ENCODE data around the gene ELF4. TPM values are rescaled to one million over a fixed set of nuclear protein-coding genes. Genes with fewer than 3 reads are reported as not detected.

ELF4 gene
- total and polyA plus RNA-seq, 10 of the 15 experiments (the other 5 are each of a cell fraction or from before 2014, with no cell fraction given) = 4.0 to 36.7 (median 22.6) TPM

DNA sequence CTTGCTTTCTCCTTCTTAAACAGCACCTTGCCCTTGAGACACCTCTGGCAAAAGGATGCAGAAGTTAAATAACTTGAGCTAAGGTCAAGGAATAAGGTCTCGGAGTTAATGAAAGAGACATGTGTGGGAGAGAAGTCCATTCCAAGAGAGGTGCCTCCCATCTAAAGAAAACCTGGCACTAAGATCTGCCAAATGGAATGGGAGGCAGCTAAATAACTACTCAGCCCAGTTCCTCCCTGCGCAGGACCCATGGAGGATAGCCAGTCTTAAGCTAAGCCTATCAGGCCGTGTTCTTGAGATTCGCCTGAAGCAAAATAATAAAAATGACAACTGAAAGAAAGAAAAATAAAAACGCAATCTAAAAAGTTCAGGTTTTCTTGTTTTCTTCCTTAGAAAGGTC is 20.7 kb upstream of the ELF4 start:
- SMC1A ChIA-PET (ENCODE audit: uncharacterized antibody, unreplicated experiment) = interaction anchor here (0.6 kb wide), 1 partner anchor 32 kb away, joined by 4 read pairs; no protein-coding TSS in a partner anchor
- no peaks in the 10 kb centered on the region for H3K4me1 ChIP-seq (ENCODE audit: control insufficient read depth, insufficient read depth, low read length)
- ATAC-seq (no peak), FAIRE-seq (no peak), DNase-seq (ENCODE audit: low read depth, low spot score) (no peak)
- WGBS (ENCODE audit: insufficient coverage, insufficient replicate concordance, low lambda C conversion rate, missing lambda C conversion rate) = 66% methylated on average over 5 of the region's 5 CpGs
- no peaks in the 10 kb centered on the region; a peak in 1 of 4 replicates for H3K27me3 ChIP-seq (replicated peaks in 1 of 2; ENCODE audit: control insufficient read depth in 2 of 2, insufficient read depth in 2 of 2, low read length in 1 of 2)
- H4K20me1 ChIP-seq (ENCODE audit: control insufficient read depth, insufficient read depth) = no peaks in the 10 kb centered on the region
- no peaks in the 10 kb centered on the region for H3K9me3 ChIP-seq (replicated peaks; ENCODE audit: control insufficient read depth, insufficient read depth, low read length)
- no peak overlapping the region for H3K9ac ChIP-seq (ENCODE audit: control insufficient read depth, insufficient read depth, low read length)
- no peak overlapping the region for H3K4me3 ChIP-seq
- intact Hi-C loops (cut with micrococcal nuclease; ENCODE audit: unreplicated experiment) (no loop called here), in situ Hi-C loops (cut with MboI) (no loop called here)
- no peak overlapping the region for H2AFZ ChIP-seq (ENCODE audit: control insufficient read depth, low read depth, low read length)
- no TSS peak for BruUV-seq (replicated peaks)
- POLR2A ChIA-PET = interaction anchor here (0.6 kb wide), 1 partner anchor 10 kb away, joined by 5 read pairs; no protein-coding TSS in a partner anchor
- CTCF ChIA-PET = interaction anchor here (1.3 kb wide), 2 partner anchors 52 to 61 kb away, joined by 3 read pairs; no protein-coding TSS in a partner anchor
- H3K36me3 ChIP-seq (ENCODE audit: control insufficient read depth in 2 of 2, insufficient read depth in 2 of 2, low read length in 1 of 2) = peaks cover 0 to 9% of the 10 kb centered on the region in 2 experiments; a peak in 1 of 4 replicates
- H3K4me2 ChIP-seq (ENCODE audit: control insufficient read depth, insufficient read depth) = no peak overlapping the region
- no peak overlapping the region for H3K27ac ChIP-seq (ENCODE audit: control insufficient read depth, insufficient read depth)
- no peaks in the 10 kb centered on the region for H3K79me2 ChIP-seq (ENCODE audit: control insufficient read depth, insufficient read depth, low read length)
- TF ChIP-seq SUZ12 (IDR thresholded peaks at IDR 0.05; ENCODE audit: unreplicated experiment) = no peak
- TF ChIP-seq, protein P1, sequence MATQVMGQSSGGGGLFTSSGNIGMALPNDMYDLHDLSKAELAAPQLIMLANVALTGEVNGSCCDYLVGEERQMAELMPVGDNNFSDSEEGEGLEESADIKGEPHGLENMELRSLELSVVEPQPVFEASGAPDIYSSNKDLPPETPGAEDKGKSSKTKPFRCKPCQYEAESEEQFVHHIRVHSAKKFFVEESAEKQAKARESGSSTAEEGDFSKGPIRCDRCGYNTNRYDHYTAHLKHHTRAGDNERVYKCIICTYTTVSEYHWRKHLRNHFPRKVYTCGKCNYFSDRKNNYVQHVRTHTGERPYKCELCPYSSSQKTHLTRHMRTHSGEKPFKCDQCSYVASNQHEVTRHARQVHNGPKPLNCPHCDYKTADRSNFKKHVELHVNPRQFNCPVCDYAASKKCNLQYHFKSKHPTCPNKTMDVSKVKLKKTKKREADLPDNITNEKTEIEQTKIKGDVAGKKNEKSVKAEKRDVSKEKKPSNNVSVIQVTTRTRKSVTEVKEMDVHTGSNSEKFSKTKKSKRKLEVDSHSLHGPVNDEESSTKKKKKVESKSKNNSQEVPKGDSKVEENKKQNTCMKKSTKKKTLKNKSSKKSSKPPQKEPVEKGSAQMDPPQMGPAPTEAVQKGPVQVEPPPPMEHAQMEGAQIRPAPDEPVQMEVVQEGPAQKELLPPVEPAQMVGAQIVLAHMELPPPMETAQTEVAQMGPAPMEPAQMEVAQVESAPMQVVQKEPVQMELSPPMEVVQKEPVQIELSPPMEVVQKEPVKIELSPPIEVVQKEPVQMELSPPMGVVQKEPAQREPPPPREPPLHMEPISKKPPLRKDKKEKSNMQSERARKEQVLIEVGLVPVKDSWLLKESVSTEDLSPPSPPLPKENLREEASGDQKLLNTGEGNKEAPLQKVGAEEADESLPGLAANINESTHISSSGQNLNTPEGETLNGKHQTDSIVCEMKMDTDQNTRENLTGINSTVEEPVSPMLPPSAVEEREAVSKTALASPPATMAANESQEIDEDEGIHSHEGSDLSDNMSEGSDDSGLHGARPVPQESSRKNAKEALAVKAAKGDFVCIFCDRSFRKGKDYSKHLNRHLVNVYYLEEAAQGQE (IDR thresholded peaks at IDR 0.05; ENCODE audit: low read depth, low read length) = no peak
- TF ChIP-seq, protein P2, sequence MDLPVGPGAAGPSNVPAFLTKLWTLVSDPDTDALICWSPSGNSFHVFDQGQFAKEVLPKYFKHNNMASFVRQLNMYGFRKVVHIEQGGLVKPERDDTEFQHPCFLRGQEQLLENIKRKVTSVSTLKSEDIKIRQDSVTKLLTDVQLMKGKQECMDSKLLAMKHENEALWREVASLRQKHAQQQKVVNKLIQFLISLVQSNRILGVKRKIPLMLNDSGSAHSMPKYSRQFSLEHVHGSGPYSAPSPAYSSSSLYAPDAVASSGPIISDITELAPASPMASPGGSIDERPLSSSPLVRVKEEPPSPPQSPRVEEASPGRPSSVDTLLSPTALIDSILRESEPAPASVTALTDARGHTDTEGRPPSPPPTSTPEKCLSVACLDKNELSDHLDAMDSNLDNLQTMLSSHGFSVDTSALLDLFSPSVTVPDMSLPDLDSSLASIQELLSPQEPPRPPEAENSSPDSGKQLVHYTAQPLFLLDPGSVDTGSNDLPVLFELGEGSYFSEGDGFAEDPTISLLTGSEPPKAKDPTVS (IDR thresholded peaks at IDR 0.05; ENCODE audit: low read depth, low read length) = no peak
- RAD21 ChIA-PET (ENCODE audit: unreplicated experiment) = no interaction called here

Data from GM12878 (cell line).